Panc1 (cell line): Measurements from ENCODE around the gene C3orf49. TPM values are rescaled to one million over a fixed set of nuclear protein-coding genes. Genes with fewer than 3 reads are reported as not detected.

Source experiments
- ATAC-seq: fragments of 200-7000 bp; cut with Tn5 transposase; 2 replicates; pipeline ENCODE4 v1.9.1; 2020; ENCODE audit warnings: mild to moderate bottlenecking, moderate library complexity
- BruUV-seq: library from RNA; stranded (reverse); fragments of 400-500 nt; replicated peaks from 2 replicates; lab custom pipeline; 2021; lab: Mats Ljungman, UMichigan
- CTCF ChIA-PET: fragments of 300-600 bp; sonication (Branson Sonifier 250); formaldehyde crosslinking; loops from one replicate; lab custom pipeline; 2022; ENCODE audit warnings: antibody characterized with exemption; lab: Charles Lee
- POLR2A ChIA-PET: fragments of 300-600 bp; sonication (Branson Sonifier 250); formaldehyde crosslinking; loops from one replicate; lab custom pipeline; 2022; ENCODE audit warnings: antibody characterized with exemption; lab: Charles Lee
- DNase-seq: peaks from one replicate; pipeline ENCODE4 v3.0.0-alpha.2; 2010; ENCODE audit warnings: low read depth, low spot score
- H3K27ac ChIP-seq: 2 replicates; pipeline ENCODE4 v1.5.1; 2011; ENCODE audit warnings: mild to moderate bottlenecking, low read length, inconsistent platforms
- H3K27me3 ChIP-seq: fragments of 200-500 bp; sonication (Bioruptor generic); 2 replicates; pipeline ENCODE4 v1.6.0; 2014; ENCODE audit warnings: low read length, inconsistent platforms; ENCODE audit not compliant: control insufficient read depth, insufficient read depth
- H3K36me3 ChIP-seq: fragments of 200-500 bp; sonication (Bioruptor generic); 2 replicates; pipeline ENCODE4 v1.5.1; 2014; ENCODE audit warnings: inconsistent platforms, mild to moderate bottlenecking, low read length, moderate library complexity; ENCODE audit not compliant: control insufficient read depth, insufficient read depth
- H3K4me1 ChIP-seq: 2 replicates; pipeline ENCODE4 v1.5.1; 2011; ENCODE audit warnings: inconsistent platforms, mild to moderate bottlenecking, low read length, moderate library complexity; ENCODE audit not compliant: control insufficient read depth, insufficient read depth
- H3K4me3 ChIP-seq, 2 experiments: 2 replicates each; pipeline ENCODE4 v1.5.1; 2011 to 2012; ENCODE audit warnings: low read depth in 2 of 2, low read length in 2 of 2, mild to moderate bottlenecking in 2 of 2, inconsistent platforms in 1 of 2, moderate library complexity in 1 of 2
- H3K9me3 ChIP-seq: fragments of 200-500 bp; sonication (Bioruptor generic); 2 replicates; pipeline ENCODE4 v1.5.1; 2014; ENCODE audit warnings: low read depth, mild to moderate bottlenecking, inconsistent platforms, low read length, moderate library complexity; ENCODE audit not compliant: control insufficient read depth, insufficient read depth
- POLR2AphosphoS5 ChIP-seq: IDR thresholded peaks from 2 replicates; pipeline ENCODE4 v1.6.1; 2012; ENCODE audit warnings: mild to moderate bottlenecking, low read depth, low read length, moderate library complexity
- SIN3A ChIP-seq: IDR thresholded peaks from 2 replicates; pipeline ENCODE4 v1.6.1; 2012; ENCODE audit warnings: low read depth, mild to moderate bottlenecking, low read length, moderate library complexity, borderline replicate concordance; ENCODE audit not compliant: insufficient read depth
- TCF7L2 ChIP-seq: IDR thresholded peaks from 2 replicates; pipeline ENCODE4 v1.6.1; 2011; ENCODE audit warnings: mild to moderate bottlenecking, low read depth, low read length, inconsistent platforms
- in situ Hi-C: cut with HindIII; loops from 2 replicates; pipeline ENCODE4 v1.10.0; 2016; ENCODE audit warnings: low sequenced_read_pairs, low pct_unique_long_range_greater_than_20kb
- intact Hi-C: fragments of 100-400 bp; cut with micrococcal nuclease; formaldehyde crosslinking; loops from one replicate; pipeline ENCODE4 v1.10.0; 2022; ENCODE audit not compliant: unreplicated experiment
- total RNA-seq: library from RNA; stranded (reverse); gene quantifications from one replicate; pipeline ENCODE4 v1.2.1, GENCODE V29; 2021; ENCODE audit not compliant: unreplicated experiment
- TF ChIP-seq, protein P1 (sequence below), 2 experiments: IDR thresholded peaks; 2 replicates each; pipeline ENCODE4 v1.6.1; 2011 to 2012; ENCODE audit warnings: low read depth in 2 of 2, control low read depth in 1 of 2, low read length in 1 of 2, mild to moderate bottlenecking in 1 of 2, moderate library complexity in 1 of 2; ENCODE audit not compliant: insufficient read depth in 1 of 2
- TF ChIP-seq, protein P2 (sequence below): fragments of 450-650 bp; IDR thresholded peaks from 2 replicates; pipeline ENCODE4 v1.5.1; 2017; ENCODE audit warnings: mild to moderate bottlenecking

C3orf49 gene
- total RNA-seq, 1 experiment from 2014 or later, result not detected

DNA sequence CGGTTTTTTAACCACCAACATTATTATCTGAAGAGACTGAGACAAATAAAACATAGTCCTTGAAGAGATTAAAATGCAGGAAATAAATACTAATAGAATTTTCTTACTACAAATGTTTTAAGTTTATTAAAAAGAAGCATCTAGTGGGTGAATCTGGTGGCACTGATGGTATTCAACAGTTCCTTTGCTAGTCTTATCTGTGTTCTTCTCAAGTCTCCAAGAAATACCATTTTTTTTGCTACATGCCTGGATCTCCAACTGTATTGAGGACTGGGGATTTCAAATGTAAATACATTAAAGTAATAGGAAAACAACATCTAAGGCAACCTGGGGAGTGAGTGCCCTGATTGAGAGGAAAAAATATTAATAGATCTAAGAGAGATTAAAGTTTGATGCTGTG, 22.6 kb downstream of the C3orf49 start:
- TF ChIP-seq, protein P1, sequence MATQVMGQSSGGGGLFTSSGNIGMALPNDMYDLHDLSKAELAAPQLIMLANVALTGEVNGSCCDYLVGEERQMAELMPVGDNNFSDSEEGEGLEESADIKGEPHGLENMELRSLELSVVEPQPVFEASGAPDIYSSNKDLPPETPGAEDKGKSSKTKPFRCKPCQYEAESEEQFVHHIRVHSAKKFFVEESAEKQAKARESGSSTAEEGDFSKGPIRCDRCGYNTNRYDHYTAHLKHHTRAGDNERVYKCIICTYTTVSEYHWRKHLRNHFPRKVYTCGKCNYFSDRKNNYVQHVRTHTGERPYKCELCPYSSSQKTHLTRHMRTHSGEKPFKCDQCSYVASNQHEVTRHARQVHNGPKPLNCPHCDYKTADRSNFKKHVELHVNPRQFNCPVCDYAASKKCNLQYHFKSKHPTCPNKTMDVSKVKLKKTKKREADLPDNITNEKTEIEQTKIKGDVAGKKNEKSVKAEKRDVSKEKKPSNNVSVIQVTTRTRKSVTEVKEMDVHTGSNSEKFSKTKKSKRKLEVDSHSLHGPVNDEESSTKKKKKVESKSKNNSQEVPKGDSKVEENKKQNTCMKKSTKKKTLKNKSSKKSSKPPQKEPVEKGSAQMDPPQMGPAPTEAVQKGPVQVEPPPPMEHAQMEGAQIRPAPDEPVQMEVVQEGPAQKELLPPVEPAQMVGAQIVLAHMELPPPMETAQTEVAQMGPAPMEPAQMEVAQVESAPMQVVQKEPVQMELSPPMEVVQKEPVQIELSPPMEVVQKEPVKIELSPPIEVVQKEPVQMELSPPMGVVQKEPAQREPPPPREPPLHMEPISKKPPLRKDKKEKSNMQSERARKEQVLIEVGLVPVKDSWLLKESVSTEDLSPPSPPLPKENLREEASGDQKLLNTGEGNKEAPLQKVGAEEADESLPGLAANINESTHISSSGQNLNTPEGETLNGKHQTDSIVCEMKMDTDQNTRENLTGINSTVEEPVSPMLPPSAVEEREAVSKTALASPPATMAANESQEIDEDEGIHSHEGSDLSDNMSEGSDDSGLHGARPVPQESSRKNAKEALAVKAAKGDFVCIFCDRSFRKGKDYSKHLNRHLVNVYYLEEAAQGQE (IDR thresholded peaks at IDR 0.05; ENCODE audit: insufficient read depth in 1 of 2, low read depth in 2 of 2, low read length in 1 of 2), result no peak
- TF ChIP-seq POLR2AphosphoS5 (no peak), SIN3A (no peak), TCF7L2 (no peak)
- TF ChIP-seq, protein P2, sequence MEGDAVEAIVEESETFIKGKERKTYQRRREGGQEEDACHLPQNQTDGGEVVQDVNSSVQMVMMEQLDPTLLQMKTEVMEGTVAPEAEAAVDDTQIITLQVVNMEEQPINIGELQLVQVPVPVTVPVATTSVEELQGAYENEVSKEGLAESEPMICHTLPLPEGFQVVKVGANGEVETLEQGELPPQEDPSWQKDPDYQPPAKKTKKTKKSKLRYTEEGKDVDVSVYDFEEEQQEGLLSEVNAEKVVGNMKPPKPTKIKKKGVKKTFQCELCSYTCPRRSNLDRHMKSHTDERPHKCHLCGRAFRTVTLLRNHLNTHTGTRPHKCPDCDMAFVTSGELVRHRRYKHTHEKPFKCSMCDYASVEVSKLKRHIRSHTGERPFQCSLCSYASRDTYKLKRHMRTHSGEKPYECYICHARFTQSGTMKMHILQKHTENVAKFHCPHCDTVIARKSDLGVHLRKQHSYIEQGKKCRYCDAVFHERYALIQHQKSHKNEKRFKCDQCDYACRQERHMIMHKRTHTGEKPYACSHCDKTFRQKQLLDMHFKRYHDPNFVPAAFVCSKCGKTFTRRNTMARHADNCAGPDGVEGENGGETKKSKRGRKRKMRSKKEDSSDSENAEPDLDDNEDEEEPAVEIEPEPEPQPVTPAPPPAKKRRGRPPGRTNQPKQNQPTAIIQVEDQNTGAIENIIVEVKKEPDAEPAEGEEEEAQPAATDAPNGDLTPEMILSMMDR, result no peak
- H3K27ac ChIP-seq, result no peak overlapping the region
- H3K4me3 ChIP-seq, result no peak overlapping the region
- H3K4me1 ChIP-seq, result no peaks in the 10 kb centered on the region
- H3K36me3 ChIP-seq, result 0 out of 2 replicates have a peak, but pooled peaks cover 3% of the 10 kb centered on the region
- ChIA-PET POLR2A (interaction anchor here (0.6 kb wide), 1 partner anchor 1162 kb away, joined by 4 read pairs; no protein-coding TSS in a partner anchor), CTCF (no interaction called here)
- H3K9me3 ChIP-seq, result no peaks in the 10 kb centered on the region
- intact Hi-C loops, result no loop called here
- in situ Hi-C loops, result no loop called here
- ATAC-seq (no peak), DNase-seq (no peak)
- no peaks in the 10 kb centered on the region for H3K27me3 ChIP-seq
- BruUV-seq, result no TSS peak

DNA sequence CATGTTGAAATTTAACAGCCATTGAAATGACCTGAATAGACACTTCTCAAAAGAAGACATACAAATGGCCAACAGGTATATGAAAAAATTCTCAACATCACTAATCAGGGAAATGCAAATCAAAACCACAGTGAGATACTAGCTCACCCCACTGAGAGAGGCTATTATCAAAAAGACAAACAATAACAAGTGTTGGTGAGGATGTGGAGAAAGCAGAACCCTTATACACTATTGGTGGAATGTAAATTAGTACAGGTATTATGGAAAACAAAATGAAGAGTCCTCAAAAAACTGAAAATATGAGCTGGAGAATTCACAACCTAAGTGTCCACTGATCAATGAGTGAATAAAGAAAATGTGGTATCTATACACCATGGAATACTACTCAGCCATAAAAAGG, 23.0 kb downstream of the C3orf49 start:
- ATAC-seq (no peak), DNase-seq (no peak)
- H3K4me3 ChIP-seq, result no peak overlapping the region
- H3K27ac ChIP-seq, result no peak overlapping the region
- H3K9me3 ChIP-seq, result no peaks in the 10 kb centered on the region
- no peaks in the 10 kb centered on the region for H3K27me3 ChIP-seq
- no peaks in the 10 kb centered on the region for H3K36me3 ChIP-seq
- no peaks in the 10 kb centered on the region for H3K4me1 ChIP-seq
- ChIA-PET CTCF (no interaction called here), POLR2A (no interaction called here)
- intact Hi-C loops (no loop called here), in situ Hi-C loops (no loop called here)
- TF ChIP-seq SIN3A (no peak), TCF7L2 (no peak), POLR2AphosphoS5 (no peak)
- TF ChIP-seq, protein P1 (IDR thresholded peaks at IDR 0.05; ENCODE audit: insufficient read depth in 1 of 2, low read depth in 2 of 2, low read length in 1 of 2), result no peak
- TF ChIP-seq, protein P2, result no peak
- BruUV-seq, result no TSS peak
